ENCODE measurements around the gene E2F8.

DNA sequence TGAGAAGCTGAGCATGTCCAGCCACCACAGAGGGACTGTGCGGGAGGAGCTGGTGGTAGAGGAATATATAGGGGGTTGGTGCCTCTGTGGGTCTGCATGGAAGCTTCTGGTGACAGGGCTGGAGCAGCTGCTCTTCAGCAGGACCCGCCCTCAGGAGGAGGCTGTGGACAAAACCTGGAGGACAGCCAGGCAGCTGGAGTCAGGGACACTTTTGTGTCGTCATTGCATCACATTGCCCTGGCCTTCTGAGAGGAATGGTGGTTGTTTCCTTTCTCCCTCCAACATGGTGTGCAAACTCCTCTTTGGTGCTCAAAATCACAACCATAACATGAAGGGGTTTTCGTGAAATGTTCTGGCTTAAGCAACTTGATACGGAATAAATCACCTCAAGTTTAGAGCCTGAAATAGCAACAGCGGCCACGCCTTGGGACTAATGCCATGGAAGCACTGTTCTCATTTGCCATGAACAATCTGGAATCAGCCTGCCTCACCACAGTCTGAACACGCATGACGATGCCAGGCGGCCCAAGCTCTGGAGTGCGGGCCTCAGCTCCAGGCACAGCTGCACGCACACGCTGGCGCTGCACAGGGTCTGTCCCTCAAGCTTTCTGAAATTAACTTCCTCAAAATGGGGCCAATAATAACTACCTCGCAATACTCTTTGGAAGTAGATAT is 21.8 kb downstream of the E2F8 start:
- TF ChIP-seq, protein P1, sequence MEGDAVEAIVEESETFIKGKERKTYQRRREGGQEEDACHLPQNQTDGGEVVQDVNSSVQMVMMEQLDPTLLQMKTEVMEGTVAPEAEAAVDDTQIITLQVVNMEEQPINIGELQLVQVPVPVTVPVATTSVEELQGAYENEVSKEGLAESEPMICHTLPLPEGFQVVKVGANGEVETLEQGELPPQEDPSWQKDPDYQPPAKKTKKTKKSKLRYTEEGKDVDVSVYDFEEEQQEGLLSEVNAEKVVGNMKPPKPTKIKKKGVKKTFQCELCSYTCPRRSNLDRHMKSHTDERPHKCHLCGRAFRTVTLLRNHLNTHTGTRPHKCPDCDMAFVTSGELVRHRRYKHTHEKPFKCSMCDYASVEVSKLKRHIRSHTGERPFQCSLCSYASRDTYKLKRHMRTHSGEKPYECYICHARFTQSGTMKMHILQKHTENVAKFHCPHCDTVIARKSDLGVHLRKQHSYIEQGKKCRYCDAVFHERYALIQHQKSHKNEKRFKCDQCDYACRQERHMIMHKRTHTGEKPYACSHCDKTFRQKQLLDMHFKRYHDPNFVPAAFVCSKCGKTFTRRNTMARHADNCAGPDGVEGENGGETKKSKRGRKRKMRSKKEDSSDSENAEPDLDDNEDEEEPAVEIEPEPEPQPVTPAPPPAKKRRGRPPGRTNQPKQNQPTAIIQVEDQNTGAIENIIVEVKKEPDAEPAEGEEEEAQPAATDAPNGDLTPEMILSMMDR (IDR thresholded peaks at IDR 0.05; ENCODE audit: low read depth, low read length, poor library complexity, severe bottlenecking) = no peak
- TF ChIP-seq EZH2phosphoT487 (IDR thresholded peaks at IDR 0.05; ENCODE audit: borderline replicate concordance, low read length) = no peak
